Naive B cell (primary cell): ENCODE data around the gene SYT14. TPM values are rescaled to one million over a fixed set of nuclear protein-coding genes. Genes with fewer than 3 reads are reported as not detected.

Source experiments
- ATAC-seq, 2 donors: fragments of 150-1000 bp; cut with Tn5 transposase; 2 replicates each; pipeline ENCODE4 v1.10.0; 2021; ENCODE audit warnings: low read depth in 2 of 2, mild to moderate bottlenecking in 2 of 2, moderate library complexity in 2 of 2
- DNase-seq: peaks from one replicate; pipeline ENCODE4 v3.0.0; 2022
- H3K27ac Mint-ChIP-seq, 6 donors: one replicate each; pipeline ENCODE4 v1.8.0; 2020 to 2022; ENCODE audit warnings: mild to moderate bottlenecking in 6 of 6, mixed read lengths in 6 of 6, moderate library complexity in 5 of 6, inconsistent platforms in 2 of 6
- H3K27me3 Mint-ChIP-seq, 3 donors: one replicate each; pipeline ENCODE4 v1.8.0; 2021 to 2022; ENCODE audit warnings: mixed read lengths in 3 of 3, mild to moderate bottlenecking in 1 of 3
- H3K36me3 Mint-ChIP-seq, 2 donors: one replicate each; pipeline ENCODE4 v1.8.0; 2020 to 2022; ENCODE audit warnings: mixed read lengths in 2 of 2, inconsistent platforms in 1 of 2, mild to moderate bottlenecking in 1 of 2
- H3K4me1 Mint-ChIP-seq, 3 donors: one replicate each; pipeline ENCODE4 v1.8.0; 2020 to 2022; ENCODE audit warnings: mixed read lengths in 3 of 3, inconsistent platforms in 1 of 3, mild to moderate bottlenecking in 1 of 3, moderate library complexity in 1 of 3
- H3K4me3 Mint-ChIP-seq, 8 donors: one replicate each; pipeline ENCODE4 v1.8.0; 2020 to 2022; ENCODE audit warnings: mild to moderate bottlenecking in 8 of 8, mixed read lengths in 8 of 8, moderate library complexity in 8 of 8, inconsistent platforms in 2 of 8
- H3K9me3 Mint-ChIP-seq, 7 donors: one replicate each; pipeline ENCODE4 v1.8.0; 2020 to 2022; ENCODE audit warnings: mixed read lengths in 7 of 7, mild to moderate bottlenecking in 5 of 7, inconsistent platforms in 2 of 7, moderate library complexity in 1 of 7
- polyA plus RNA-seq, 6 donors: library from polyadenylated mRNA; unstranded; fragments of 300-500 nt; fragmentation: Illumina TruSeq; gene quantifications; one replicate each; pipeline ENCODE4 v1.2.3, GENCODE V29; 2021; ENCODE audit warnings: low read depth in 6 of 6

The SYT14 gene
- polyA plus RNA-seq, 6 donors from 2014 or later = not detected

- Mint-ChIP-seq H3K4me3 (no peak overlapping the region), H3K4me1 (no peaks in the 10 kb centered on the region), H3K27me3 (peaks cover 22 to 33% (median 24%) of the 10 kb centered on the region in 3 donors), H3K9me3 (peaks cover 0 to 4% (median 0%) of the 10 kb centered on the region in 7 donors), H3K36me3 (no peaks in the 10 kb centered on the region), H3K27ac (peak overlapping the region in 1 of 6 donors; percentile 24)
- DNase-seq (no peak), ATAC-seq (no peak)
Measured at GRCh38 chr1:210214573-210215409, 276.8 kb downstream of the SYT14 start.

DNA sequence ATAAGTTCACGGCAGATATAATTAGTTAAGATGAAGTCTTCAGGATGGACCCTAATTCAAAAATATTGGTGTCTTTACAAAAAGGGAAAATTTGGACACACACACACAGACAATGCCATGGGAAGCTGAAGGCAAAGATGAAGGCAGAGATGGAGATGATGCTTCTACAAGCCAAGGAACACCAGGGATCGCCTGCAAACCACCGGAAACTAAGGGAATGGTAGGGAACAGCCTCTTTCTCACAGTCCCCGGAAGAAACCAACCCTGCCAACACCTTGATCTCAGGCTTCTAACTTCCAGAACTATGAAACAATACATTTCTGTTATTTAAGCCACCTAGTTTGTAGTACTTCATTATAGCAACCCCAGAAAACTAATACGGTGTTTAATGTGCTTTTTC, 279.5 kb downstream of the SYT14 start:
- Mint-ChIP-seq H3K4me3 (no peak overlapping the region), H3K36me3 (no peaks in the 10 kb centered on the region), H3K27me3 (peaks cover 29 to 32% (median 32%) of the 10 kb centered on the region in 3 donors), H3K9me3 (peaks cover 0 to 5% (median 0%) of the 10 kb centered on the region in 7 donors), H3K4me1 (no peaks in the 10 kb centered on the region), H3K27ac (no peak overlapping the region)
- DNase-seq (no peak), ATAC-seq (no peak)

- no peaks in the 10 kb centered on the region for H3K4me1 Mint-ChIP-seq
- H3K36me3 Mint-ChIP-seq = no peaks in the 10 kb centered on the region
- ATAC-seq (no peak), DNase-seq (no peak)
- no peak overlapping the region for H3K4me3 Mint-ChIP-seq
- peaks cover 0 to 5% (median 0%) of the 10 kb centered on the region in 7 donors for H3K9me3 Mint-ChIP-seq
- H3K27ac Mint-ChIP-seq = no peak overlapping the region
- H3K27me3 Mint-ChIP-seq = peaks cover 31 to 35% (median 35%) of the 10 kb centered on the region in 3 donors
Measured at GRCh38 chr1:210218047-210218446, 280.0 kb downstream of the SYT14 start.

Other genes starting within 250 kb of the SYT14 start
- gene HSD11B1, start 233.4 kb upstream of the SYT14 start, polyA plus RNA-seq = not detected
- 100 to 1,000 TPM; 161 to 281 (median 243) TPM for gene TRAF3IP3, start 182.2 kb upstream of the SYT14 start, polyA plus RNA-seq
- gene C1orf74, start 153.7 kb upstream of the SYT14 start, polyA plus RNA-seq = 1 to 10 TPM in 1 of 6 donors, under 1 TPM in 5; 0.45 to 1.9 (median 0.66) TPM
- gene IRF6, start 132.1 kb upstream of the SYT14 start, polyA plus RNA-seq = 1 to 10 TPM in 4 of 6 donors, under 1 TPM in 1, not detected in 1; 0.54 to 2.4 (median 1.8) TPM
- 10 to 100 TPM in 1 of 6 donors, 1 to 10 TPM in 5; 4.1 to 11.9 (median 6.8) TPM for gene UTP25, start 110.2 kb upstream of the SYT14 start, polyA plus RNA-seq